GM13976 (cell line): ENCODE data around the gene JAKMIP1.

Experiments used
- DNase-seq: peaks from one replicate; pipeline ENCODE4 v3.0.0; 2012; ENCODE audit warnings: low spot score
- in situ Hi-C: fragments of 300-500 bp; cut with MboI; formaldehyde crosslinking; loops from one replicate; pipeline ENCODE4 v1.12.0; 2022; ENCODE audit warnings: low sequenced_read_pairs, mixed read lengths, inconsistent platforms; ENCODE audit not compliant: unreplicated experiment
- TF ChIP-seq, protein P1 (sequence below): IDR thresholded peaks from 2 replicates; pipeline ENCODE4 v1.5.1; 2012; ENCODE audit warnings: borderline replicate concordance, mild to moderate bottlenecking; ENCODE audit not compliant: insufficient read depth; ENCODE audit errors: extremely low read depth, missing control alignments, control extremely low read depth

The JAKMIP1 gene

GRCh38 chr4:6183740-6184139 lies 16.6 kb downstream of the JAKMIP1 start:
- in situ Hi-C loops = no loop called here
- DNase-seq = peak; percentile 62
- TF ChIP-seq, protein P1, sequence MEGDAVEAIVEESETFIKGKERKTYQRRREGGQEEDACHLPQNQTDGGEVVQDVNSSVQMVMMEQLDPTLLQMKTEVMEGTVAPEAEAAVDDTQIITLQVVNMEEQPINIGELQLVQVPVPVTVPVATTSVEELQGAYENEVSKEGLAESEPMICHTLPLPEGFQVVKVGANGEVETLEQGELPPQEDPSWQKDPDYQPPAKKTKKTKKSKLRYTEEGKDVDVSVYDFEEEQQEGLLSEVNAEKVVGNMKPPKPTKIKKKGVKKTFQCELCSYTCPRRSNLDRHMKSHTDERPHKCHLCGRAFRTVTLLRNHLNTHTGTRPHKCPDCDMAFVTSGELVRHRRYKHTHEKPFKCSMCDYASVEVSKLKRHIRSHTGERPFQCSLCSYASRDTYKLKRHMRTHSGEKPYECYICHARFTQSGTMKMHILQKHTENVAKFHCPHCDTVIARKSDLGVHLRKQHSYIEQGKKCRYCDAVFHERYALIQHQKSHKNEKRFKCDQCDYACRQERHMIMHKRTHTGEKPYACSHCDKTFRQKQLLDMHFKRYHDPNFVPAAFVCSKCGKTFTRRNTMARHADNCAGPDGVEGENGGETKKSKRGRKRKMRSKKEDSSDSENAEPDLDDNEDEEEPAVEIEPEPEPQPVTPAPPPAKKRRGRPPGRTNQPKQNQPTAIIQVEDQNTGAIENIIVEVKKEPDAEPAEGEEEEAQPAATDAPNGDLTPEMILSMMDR = no peak

DNA sequence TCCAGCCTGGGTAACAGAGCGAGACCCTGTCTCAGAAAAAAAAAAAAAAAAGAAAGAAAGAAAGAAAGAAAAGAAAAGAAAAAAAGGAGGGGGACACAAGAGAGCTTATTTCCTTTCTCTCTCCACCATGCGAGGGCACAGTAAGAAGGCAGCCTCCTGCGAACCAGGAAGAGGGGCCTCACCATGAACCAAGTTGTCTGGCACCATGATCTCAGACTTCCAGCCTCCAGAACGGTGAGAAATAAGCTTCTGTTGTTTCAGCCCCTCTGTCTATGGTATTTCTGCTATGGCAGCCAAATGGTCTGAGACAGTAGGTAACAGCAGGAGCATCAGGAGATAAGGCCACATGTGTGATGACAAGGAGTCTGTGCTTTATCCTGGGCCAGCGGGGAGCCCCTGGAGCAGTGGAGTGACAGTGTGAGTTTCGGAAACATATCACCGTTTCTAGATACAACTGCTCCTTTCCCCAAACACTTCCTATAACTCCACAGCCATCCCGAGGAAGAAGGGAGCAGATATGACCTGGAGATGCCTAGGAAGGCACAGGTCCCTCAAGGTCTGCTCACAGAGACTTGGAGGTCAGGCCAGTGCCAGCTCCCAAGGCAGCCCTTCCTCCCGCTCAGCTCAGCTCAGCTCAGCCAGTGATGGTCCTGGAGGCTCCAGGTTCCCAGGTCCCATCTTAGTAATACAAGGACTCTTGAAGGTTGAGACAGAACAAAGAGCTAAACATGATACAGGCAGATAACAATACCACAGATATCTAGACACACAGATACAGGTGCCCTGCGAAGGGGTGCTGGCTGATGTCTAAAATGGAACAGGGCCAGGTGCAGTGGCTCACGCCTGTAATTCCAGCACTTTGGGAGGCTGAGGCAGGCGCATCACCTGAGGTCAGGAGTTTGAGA lies 17.7 kb downstream of the JAKMIP1 start:
- in situ Hi-C loops = no loop called here
- TF ChIP-seq, protein P1 = no peak
- no peak for DNase-seq

- TF ChIP-seq, protein P1 = no peak
- in situ Hi-C loops = no loop called here
- DNase-seq = peak; percentile 66
Measured at GRCh38 chr4:6180841-6181631, 19.3 kb downstream of the JAKMIP1 start.

DNA sequence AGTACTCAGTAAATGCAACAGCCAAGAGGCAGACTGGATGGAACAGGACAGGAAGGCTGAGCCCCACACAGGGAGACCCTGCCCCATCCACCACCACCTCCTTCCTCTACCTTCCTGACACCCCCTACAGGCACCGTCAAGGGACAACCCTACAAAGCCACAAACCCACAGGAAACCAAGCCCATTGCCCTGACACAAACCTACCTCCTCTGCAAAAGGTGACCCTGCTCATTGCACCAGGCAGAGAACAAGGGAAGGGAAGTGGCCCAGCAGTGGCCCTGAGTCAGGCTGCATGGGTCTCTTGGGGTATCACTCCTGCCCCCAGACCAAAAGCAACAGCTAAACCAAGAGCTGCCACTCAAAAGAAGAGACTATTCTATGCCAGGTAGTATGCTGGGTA lies 21.0 kb downstream of the JAKMIP1 start:
- TF ChIP-seq, protein P1 = no peak
- in situ Hi-C loops = no loop called here
- DNase-seq = no peak

DNA sequence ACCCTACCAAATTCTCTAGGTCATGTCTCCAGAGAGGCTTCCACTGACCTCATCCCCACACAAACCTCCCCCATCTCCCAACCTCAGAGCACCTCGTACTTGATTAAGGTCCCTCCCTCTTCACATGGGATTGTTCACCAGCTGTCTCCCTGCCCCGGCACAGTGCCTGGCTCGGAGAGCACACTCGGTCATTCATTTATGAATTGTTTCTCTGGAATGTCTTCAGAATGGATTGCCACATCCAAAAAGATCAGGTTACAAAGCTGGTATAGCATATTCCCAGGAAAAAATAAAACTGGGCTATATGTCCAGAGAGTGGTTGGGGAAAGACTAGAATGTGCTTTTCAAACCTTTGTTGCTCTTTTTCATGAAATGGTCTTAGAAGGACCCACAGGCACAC lies 21.6 kb downstream of the JAKMIP1 start:
- TF ChIP-seq, protein P1 = no peak
- DNase-seq = no peak
- in situ Hi-C loops = no loop called here

GRCh38 chr4:6177587-6178197 lies 22.7 kb downstream of the JAKMIP1 start:
- no peak for DNase-seq
- in situ Hi-C loops = no loop called here
- TF ChIP-seq, protein P1 = no peak
